NCI-H146 treated with DMSO at 0.1 percent for 48 hours (cell line): ENCODE results near the gene OTOGL.
"Not testable (repeated sequence)": the region's sequence is repeated elsewhere in the genome, so short reads cannot be mapped to it uniquely, and the experiment has no call there.

Experiments used
- DNase-seq: peaks from one replicate; lab custom pipeline; 2025; ENCODE audit not compliant: unreplicated experiment; lab: John Stamatoyannopoulos, UW

OTOGL gene

DNA sequence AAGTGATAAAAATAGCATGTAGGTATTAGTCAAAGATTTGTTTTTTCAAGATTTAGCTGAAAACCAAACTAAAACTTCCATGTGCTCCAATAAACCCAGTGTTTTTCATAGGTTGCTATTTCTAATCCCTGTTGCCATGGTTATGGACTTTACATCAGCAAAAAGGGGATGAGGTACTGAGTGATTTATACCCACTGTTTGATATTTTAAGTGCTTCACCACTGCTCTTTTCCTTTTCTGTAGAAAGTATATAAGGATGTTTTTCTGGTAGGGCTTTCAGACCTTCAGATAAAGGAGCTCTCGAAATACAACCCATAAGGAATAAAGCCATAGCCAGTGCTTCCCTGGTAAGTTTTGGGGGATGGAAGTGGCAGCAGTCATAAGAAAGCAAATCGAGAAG, at the start of gene OTOGL:
OTOGL (plus strand) TSS at position 279 of the 400 bp plus-strand sequence. CDS start 109,895 bp downstream, outside the sequence.
- no peak for DNase-seq

DNA sequence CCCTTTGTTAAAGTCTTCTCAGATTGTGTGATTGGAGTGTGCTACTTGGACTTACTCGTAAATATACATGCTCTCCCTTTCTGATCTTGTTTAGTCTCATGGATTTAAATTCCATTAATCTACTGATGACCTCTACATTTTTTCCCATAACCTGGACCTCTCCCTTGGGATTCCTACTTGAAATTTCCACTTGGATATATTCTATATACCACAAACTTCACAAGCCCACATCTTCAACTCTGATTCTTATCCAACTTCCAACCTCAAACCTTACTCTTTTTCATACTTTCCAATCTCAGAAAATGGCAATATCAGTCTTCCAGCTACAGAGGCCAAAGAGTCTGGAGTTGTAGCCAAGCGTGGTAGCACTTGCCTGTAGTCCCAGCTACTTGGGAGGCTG, 49.1 kb upstream of the OTOGL start:
- DNase-seq = no peak

DNA sequence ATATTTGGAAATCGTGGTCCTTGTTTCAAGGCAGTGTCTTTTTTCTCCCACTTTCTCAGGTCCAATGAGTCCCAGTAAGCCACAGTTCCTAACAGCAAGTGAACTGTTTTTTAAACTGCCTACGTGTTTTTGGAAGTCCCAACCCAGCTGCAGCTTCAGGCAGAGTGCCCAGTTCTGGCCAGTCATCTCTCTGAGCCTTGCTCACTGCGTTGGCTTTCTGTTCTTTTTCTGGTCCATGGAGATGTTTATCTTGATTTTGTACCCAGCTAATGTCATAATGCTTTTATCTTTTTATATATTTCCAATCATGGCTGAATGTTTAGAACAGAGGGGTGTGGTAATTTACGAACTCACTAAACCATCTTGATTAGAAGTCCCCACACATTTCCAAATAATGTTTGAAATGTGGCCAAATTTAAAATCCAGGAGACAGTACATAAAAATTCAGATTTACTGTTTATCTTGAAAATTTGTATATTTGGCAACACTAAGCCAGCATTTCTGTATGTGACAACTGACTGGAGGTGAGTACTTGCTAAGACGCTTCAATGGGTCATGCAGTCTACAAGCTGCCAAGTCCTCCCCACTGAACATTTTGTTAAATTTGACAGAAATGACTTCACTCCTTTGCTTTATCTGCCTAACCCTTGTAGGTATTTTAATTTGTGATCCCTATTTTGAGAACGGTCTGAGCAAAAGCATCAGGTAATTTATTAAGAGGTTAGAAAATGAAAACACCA, 46.1 kb upstream of the OTOGL start:
- no peak for DNase-seq

GRCh38 chr12:80056232-80056631, 43.1 kb upstream of the OTOGL start:
- no peak for DNase-seq

- no peak for DNase-seq
These were observed 42.5 kb upstream of the OTOGL start for GRCh38 chr12:80056845-80057244.

- DNase-seq = no peak
These were observed 40.8 kb upstream of the OTOGL start for GRCh38 chr12:80058586-80058985.

GRCh38 chr12:80059102-80059501, 40.2 kb upstream of the OTOGL start:
- no peak for DNase-seq

GRCh38 chr12:80059875-80060274, 39.5 kb upstream of the OTOGL start:
- no peak for DNase-seq

GRCh38 chr12:80064269-80064668, 35.1 kb upstream of the OTOGL start:
- DNase-seq = no peak

DNA sequence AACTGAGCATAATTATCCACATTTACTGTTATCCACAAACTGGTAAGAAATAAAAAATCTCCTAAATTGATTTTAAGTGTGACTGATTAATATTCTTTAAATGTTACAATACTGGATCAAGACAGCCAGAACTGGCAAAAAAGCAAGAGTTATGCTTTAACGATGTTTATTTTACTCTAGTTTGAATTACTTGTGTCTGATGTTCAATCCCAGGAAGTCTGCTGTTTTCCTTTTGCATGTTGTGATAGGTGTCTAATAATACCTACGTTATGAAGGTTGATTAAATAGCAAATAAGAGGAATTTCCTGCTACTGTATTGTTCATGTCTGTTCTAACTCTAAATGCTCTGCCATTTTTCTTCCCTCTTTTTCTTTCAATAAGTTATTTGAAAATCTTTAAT, 34.4 kb upstream of the OTOGL start:
- DNase-seq = no peak

GRCh38 chr12:80068173-80068572, 31.2 kb upstream of the OTOGL start:
- no peak for DNase-seq

GRCh38 chr12:80083892-80084614, 15.3 kb upstream of the OTOGL start:
- DNase-seq = not testable (repeated sequence)

- DNase-seq = no peak
These were observed 13.3 kb upstream of the OTOGL start for GRCh38 chr12:80086025-80086424.

DNA sequence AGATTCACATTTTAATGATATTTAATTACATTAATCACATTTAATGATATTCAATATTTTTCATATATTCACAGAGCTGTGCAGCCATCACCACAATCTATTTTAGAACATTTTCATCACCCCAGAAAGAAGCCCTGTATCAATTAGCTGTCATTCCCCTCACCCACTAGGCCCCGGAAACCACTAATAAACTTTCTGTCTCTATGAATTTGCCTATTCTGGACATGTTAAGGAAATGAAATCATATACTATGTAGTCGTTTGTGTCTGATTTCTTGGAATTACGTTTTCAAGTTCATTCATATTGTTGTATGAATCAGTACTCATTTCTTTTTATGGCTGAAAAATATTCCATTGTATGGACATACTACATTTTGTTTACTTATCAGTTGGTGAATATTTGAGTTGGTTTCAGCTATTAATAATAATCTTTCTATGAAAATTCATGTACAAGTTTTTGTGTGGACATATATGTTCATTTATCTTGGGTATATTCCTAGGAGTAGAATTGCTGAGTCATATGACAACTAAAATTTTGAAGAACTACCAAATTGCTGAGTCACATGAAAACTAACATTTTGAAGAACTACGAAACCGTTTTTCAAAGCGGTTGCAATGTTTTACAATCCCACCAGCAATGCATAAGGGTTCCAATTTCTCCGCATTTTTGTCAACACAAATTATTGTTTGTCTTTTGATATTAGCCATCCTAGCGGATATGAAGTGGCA, 11.7 kb upstream of the OTOGL start:
- DNase-seq = no peak

DNA sequence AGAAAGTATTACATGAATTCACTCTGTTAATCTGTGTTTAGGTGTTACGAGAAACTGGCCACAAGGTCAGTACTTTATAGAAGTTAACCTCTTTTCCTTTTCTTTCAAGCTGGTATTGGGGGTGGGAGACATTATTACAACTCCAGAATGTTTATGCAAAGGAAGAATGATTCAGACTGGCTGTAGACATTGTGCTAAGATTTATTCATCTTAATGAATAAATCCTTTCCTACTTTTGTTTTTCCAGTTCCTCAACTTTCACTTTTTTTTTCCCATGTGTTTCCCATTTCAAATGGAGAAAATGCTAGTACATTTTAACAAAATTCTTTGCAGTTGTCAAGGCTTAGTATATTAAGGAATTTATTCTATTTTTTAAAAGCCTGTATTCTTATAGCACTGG, 1.3 kb downstream of the OTOGL start:
- DNase-seq = no peak

DNA sequence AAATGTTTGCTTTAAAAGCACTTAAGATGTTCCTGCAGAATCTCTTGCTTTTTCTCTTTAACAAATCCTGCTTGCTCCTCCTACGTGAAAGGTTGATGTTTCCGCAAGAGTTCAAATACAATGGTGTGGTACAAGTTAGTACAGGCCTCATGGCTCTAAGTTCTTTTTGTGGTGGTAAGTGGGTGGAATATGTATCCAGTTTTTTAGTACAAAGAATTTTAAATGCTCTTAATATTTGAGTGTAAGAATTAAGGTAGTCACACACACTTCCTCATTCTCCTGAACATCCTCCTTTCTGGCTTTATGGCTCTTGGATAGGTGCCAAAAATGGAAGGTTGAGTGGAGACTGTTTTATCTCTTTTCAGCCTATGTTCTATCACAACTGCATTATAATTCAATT, 1.8 kb downstream of the OTOGL start:
- no peak for DNase-seq

- no peak for DNase-seq
These were observed 7.9 kb downstream of the OTOGL start for GRCh38 chr12:80107221-80107620.

GRCh38 chr12:80116735-80117134, 17.4 kb downstream of the OTOGL start:
- DNase-seq = no peak

DNA sequence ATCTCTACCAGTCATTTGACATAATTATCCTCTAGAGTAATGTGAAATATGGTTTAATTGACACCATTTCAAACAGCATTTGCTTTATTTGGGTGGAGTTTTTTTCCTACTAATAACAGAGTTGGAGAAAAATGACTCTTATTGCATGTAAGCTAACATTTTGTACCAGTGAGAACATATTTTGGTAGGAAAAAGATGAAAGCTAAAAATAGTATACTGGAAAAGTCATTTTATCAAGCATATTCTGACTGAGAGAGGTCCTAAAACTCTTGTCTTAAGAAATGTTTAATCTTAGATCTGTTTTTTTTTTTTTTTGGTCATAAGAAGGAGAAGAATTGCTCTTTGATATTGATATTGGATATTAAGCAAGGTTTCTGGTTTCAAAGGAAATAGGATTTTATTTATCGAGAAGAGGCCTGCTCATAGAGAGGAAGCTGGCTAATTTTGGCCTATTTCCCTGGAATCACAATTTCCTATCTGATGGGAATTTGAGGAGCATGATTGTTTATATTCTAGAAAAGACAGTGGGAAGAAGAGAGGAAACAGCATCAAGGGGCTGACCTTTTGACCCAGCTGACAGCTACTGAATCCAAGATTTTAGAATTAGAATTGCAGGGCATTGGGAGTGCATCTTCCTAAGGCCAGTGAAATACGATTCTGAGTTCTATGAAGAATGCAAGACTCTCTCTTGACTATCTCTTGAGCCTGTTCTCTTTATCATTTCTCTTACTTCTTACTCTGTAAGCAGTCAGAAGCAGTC, 19.4 kb downstream of the OTOGL start:
- no peak for DNase-seq

DNA sequence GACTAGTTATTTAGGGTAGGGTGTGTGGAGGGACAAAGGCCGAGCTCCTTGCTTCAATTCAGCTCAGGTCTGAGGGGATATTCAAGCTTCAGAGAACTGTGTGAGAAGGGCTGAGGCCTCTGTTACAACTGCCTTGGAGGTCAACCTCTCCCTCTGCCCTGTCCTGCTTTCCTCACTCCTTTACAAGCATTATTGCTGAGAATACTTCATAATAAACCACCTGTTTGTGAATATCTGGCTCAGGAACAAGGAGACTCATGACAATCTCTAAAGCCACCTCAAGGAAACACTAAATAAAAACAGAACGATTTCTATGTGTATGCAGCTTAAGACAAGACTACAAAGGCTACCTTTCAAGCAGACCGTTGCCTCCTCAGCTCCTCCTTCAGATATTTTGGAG, 21.7 kb downstream of the OTOGL start:
- DNase-seq = no peak

DNA sequence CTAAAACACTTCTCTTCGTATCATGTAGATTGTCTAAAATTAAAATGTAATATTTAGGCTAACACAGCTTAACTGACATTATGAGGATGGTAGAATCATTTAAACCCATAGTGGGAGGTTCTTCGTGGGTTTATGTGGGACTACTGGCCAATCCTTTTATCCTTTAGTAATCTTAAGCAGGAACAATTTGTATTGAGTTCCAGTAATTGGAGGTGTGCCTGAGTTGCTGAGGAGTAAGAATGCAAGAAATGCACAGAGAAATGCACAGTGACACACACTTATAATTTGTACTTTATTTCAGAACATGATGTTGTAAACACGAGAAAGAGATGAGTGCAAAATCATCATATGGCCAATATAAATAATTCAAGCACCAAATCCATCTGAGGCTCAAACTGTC, 22.3 kb downstream of the OTOGL start:
- no peak for DNase-seq
